IMR-90 (cell line): ENCODE results near the gene PIK3C2A.

Experiments used
- BHLHE40 ChIP-seq: fragments of 150-350 bp; IDR thresholded peaks from 2 replicates; pipeline ENCODE4 v1.6.1; 2016; ENCODE audit warnings: mild to moderate bottlenecking, low read depth, low read length
- CEBPB ChIP-seq: IDR thresholded peaks from 2 replicates; pipeline ENCODE4 v1.6.1; 2012; ENCODE audit warnings: low read depth, low read length, improper control_type of control experiment
- CHD1 ChIP-seq: IDR thresholded peaks from 2 replicates; pipeline ENCODE4 v1.6.1; 2012; ENCODE audit warnings: low read depth, low read length, improper control_type of control experiment
- FOS ChIP-seq: fragments of 150-350 bp; IDR thresholded peaks from 2 replicates; pipeline ENCODE4 v1.6.1; 2016; ENCODE audit warnings: low read depth, low read length
- MAZ ChIP-seq: IDR thresholded peaks from 2 replicates; pipeline ENCODE4 v1.6.1; 2012; ENCODE audit warnings: low read depth, mild to moderate bottlenecking, low read length, improper control_type of control experiment, moderate library complexity, borderline replicate concordance
- MXI1 ChIP-seq: IDR thresholded peaks from 2 replicates; pipeline ENCODE4 v1.6.1; 2012; ENCODE audit warnings: low read depth, mild to moderate bottlenecking, low read length, moderate library complexity, borderline replicate concordance
- POLR2A ChIP-seq: IDR thresholded peaks from 2 replicates; pipeline ENCODE4 v1.6.1; 2012; ENCODE audit warnings: mild to moderate bottlenecking, low read depth, low read length
- RAD21 ChIP-seq: IDR thresholded peaks from 2 replicates; pipeline ENCODE4 v1.6.1; 2012; ENCODE audit warnings: low read length, improper control_type of control experiment
- RCOR1 ChIP-seq: IDR thresholded peaks from 2 replicates; pipeline ENCODE4 v1.6.1; 2012; ENCODE audit warnings: mild to moderate bottlenecking, low read length, improper control_type of control experiment; ENCODE audit not compliant: insufficient replicate concordance
- RFX5 ChIP-seq: IDR thresholded peaks from 2 replicates; pipeline ENCODE4 v1.8.0; 2012; ENCODE audit warnings: low read depth, mild to moderate bottlenecking, low read length, moderate library complexity
- SMC3 ChIP-seq: fragments of 150-350 bp; IDR thresholded peaks from 2 replicates; pipeline ENCODE4 v1.6.1; 2016; ENCODE audit warnings: low read depth, mild to moderate bottlenecking, antibody characterized with exemption, low read length, moderate library complexity
- TF ChIP-seq, protein P1 (sequence below): conservative IDR thresholded peaks from 2 replicates; pipeline ENCODE4 v1.5.1; 2012; ENCODE audit warnings: mild to moderate bottlenecking, low read depth, low read length, improper control_type of control experiment
- TF ChIP-seq, protein P2 (sequence below): fragments of 150-350 bp; IDR thresholded peaks from 2 replicates; pipeline ENCODE4 v1.6.1; 2017; ENCODE audit warnings: mild to moderate bottlenecking, antibody characterized with exemption, low read length, low read depth

DNA sequence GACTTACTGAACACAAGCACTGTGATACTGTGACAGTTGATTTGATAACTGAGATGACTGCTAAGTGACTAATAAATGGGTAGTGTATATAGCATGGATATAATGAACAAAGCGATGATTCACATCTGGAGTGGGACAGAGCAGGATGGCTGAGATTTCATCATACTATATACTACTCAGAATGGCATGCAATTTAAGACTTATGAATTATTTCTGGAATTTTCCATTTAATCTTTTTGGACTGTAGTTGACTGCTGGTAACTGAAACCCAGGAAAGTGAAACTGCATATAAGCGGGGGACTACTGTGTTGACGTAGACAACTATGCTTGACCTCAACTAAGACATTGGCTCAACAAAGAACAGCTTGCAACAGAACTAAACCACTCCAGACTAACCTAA lies 48.7 kb upstream of the PIK3C2A start:
- no peak; the same call in 1 of the 2 replicates for TF ChIP-seq POLR2A
- TF ChIP-seq, protein P1, sequence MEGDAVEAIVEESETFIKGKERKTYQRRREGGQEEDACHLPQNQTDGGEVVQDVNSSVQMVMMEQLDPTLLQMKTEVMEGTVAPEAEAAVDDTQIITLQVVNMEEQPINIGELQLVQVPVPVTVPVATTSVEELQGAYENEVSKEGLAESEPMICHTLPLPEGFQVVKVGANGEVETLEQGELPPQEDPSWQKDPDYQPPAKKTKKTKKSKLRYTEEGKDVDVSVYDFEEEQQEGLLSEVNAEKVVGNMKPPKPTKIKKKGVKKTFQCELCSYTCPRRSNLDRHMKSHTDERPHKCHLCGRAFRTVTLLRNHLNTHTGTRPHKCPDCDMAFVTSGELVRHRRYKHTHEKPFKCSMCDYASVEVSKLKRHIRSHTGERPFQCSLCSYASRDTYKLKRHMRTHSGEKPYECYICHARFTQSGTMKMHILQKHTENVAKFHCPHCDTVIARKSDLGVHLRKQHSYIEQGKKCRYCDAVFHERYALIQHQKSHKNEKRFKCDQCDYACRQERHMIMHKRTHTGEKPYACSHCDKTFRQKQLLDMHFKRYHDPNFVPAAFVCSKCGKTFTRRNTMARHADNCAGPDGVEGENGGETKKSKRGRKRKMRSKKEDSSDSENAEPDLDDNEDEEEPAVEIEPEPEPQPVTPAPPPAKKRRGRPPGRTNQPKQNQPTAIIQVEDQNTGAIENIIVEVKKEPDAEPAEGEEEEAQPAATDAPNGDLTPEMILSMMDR, result no peak
- no peak for TF ChIP-seq RAD21
- no peak for TF ChIP-seq CHD1
- TF ChIP-seq SMC3, result no peak
- no peak for TF ChIP-seq MXI1
- peak; percentile 87 for TF ChIP-seq FOS
- no peak for TF ChIP-seq RCOR1
- no peak for TF ChIP-seq BHLHE40
- TF ChIP-seq CEBPB, result peak; percentile 97
- TF ChIP-seq, protein P2, sequence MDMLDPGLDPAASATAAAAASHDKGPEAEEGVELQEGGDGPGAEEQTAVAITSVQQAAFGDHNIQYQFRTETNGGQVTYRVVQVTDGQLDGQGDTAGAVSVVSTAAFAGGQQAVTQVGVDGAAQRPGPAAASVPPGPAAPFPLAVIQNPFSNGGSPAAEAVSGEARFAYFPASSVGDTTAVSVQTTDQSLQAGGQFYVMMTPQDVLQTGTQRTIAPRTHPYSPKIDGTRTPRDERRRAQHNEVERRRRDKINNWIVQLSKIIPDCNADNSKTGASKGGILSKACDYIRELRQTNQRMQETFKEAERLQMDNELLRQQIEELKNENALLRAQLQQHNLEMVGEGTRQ, result no peak
- TF ChIP-seq MAZ, result no peak
- TF ChIP-seq RFX5, result no peak
